SK-N-DZ (cell line): ENCODE measurements around the gene WFDC1.
A peak's percentile ranks its signal among the peaks of the same experiment; 100 is the strongest.

Experiments used
- DNase-seq: peaks from one replicate; pipeline ENCODE4 v3.0.0-alpha.2; 2015; ENCODE audit warnings: low spot score

The WFDC1 gene

GRCh38 chr16:84272740-84273320 lies 21.8 kb upstream of the WFDC1 start:
- no peak for DNase-seq

DNA sequence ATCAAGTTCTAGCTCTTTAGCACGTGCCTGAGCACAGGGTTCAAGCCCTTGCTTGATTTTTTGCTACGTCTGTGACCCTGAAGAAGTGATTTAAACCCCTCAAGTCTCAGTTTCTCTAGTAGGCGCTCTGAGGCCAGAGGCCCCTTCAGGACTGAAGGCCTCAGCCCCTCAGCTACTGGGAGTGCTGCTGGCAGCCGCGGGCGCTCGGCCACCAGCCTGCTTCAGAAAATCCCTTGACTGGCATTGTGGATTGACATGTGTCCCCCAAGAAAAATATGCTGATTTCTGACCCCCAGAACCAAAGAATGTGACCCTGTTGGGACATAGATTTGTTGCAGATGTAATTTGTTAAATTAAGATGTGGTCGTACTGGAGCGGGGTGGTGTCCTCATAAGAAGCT lies 20.2 kb upstream of the WFDC1 start:
- no peak for DNase-seq

DNA sequence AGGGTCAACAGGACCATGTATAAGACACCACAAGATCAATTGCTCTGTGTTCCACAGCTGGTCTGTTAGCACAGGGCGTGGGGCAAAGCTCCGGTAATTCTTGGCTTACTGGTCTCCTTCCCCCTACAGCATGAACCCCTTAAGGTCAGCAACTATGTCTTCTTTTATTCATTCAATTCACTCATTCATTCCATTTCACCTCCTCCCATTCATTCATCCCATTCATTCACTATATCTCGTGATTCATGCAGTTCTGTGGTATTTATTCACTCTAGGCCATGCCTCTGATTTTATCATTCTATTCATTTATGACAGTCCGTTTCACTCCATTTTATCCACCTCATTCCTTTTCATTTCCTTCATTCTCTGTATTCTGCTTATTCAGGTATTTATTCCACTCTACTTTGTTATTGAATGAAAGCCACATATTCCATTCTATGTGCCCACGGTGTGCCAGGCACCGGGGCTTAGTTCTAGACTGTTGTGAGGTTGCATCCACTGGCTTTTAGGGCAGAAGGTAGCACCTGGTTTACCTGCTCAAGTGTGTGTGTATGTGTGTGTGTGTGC lies 19.0 kb upstream of the WFDC1 start:
- DNase-seq, result no peak

GRCh38 chr16:84277244-84277823 lies 17.3 kb upstream of the WFDC1 start:
- peak; percentile 58 for DNase-seq

DNA sequence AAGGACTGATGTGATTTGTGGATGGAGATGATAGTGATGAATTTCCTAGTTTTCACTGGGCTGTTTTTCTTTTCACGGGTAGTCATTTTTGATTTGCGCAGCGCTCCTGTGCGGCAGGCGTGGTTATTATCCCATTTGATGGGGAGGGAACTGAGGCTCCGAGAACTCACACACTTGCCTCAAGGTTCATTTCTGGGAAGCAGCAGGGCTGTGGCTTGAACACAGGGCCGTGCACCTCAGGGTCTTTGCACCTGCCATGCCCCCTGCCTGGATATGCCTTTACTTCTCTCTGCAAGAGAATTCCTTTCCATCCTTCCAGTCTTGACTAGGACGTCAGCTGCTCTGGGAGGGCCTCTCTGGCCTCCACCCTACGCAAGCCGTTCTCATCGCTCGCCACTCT lies 16.3 kb upstream of the WFDC1 start:
- DNase-seq, result no peak

DNA sequence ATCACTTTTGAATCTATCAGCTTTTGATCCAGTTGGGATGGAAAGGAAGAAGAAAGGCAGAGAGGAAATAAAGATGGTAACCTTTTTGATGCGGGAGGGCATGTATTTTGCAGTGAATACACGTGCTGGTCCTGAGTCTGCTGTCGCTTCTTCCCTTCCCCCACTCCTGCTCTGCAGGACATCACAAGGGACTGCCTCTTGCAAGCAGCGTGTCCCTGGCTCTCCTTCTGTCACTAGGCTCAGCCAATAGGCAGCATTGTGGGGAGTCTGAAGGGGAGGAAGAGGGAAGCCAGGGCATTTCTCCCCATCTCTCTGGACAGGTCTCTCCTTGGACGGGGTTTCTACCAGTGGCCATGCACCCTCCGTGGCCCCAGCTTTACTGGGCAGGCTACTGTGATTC lies 15.7 kb upstream of the WFDC1 start:
- peak; percentile 81 for DNase-seq

DNA sequence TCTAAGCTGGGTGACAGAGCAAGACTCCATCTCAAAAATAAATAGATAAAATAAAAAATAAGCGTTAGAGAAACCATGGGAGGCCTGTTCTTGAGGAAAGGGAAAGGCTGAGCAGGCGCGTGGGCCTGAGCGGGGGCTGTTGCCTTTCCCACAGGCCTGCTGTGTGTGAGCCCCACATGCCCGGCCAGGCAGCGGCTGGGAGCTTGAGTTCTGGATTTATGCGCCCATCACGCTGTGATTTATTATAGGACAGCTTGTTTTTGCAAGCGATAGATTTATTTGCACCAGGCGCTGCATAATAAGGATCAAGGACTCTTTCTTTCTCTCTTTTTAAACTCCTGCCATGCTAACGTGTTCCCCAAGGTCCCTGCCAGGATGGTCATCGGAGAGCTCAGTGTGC lies 14.8 kb upstream of the WFDC1 start:
- DNase-seq, result no peak

GRCh38 chr16:84281074-84281473 lies 13.6 kb upstream of the WFDC1 start:
- peak; percentile 71 for DNase-seq

GRCh38 chr16:84282533-84282932 lies 12.1 kb upstream of the WFDC1 start:
- DNase-seq, result no peak

GRCh38 chr16:84283314-84284153 lies 11.1 kb upstream of the WFDC1 start:
- no peak for DNase-seq

- peak; percentile 35 for DNase-seq
These were observed 10.4 kb upstream of the WFDC1 start for GRCh38 chr16:84284154-84284722.

DNA sequence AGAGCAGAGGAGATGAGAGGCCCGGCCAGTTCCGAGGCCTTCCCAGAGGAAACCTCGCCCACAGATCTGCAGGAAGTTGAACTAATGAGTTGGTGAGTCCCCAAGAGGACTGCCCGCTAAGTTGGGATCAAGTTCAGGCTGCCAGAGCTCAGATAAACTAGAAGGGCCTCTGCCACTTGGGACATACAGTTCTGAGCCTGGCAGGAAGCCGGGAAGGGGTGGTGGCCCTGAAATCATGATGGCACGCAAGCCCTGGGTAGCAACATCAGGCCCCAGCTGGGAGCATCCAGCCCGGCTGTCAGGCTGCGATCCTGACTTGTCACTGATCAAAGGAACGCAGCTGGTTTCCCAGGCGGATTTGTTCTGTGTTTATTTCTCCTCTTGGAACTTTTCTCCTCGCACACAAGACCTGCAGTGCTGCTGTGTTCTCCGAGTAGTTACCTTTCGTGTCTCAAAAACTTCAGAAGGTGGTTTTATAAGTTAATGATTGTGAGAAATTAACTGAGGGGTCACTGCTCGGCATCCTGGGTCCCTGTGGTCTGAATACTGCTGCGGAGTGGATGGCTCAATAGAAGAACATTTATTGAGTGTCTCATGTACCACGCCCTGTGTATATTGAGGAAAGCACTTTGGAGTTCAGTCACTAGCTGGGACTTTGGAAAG lies 8.0 kb upstream of the WFDC1 start:
- no peak for DNase-seq

DNA sequence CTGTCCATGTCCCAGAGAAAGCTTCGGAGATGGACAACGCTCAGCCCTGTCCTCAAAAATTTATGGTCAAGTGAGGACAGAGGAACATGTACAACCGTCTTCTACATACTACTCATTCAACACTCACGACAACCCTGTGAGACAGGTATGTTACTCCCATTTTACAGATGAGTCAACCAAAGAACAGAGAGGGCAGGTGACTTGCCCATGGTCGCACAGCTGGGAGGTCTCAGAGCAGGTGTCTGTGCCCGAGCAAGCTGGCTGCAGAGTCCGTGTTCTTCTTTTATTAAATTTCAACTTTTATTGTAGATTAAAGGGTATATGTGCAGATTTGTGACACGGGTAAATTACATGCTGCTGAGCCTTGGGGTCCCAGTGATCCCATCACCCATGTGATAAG lies 5.8 kb upstream of the WFDC1 start:
- no peak for DNase-seq

GRCh38 chr16:84291226-84291625 lies 3.5 kb upstream of the WFDC1 start:
- DNase-seq, result no peak

- no peak for DNase-seq
These were observed 2.7 kb upstream of the WFDC1 start for GRCh38 chr16:84292011-84292410.

DNA sequence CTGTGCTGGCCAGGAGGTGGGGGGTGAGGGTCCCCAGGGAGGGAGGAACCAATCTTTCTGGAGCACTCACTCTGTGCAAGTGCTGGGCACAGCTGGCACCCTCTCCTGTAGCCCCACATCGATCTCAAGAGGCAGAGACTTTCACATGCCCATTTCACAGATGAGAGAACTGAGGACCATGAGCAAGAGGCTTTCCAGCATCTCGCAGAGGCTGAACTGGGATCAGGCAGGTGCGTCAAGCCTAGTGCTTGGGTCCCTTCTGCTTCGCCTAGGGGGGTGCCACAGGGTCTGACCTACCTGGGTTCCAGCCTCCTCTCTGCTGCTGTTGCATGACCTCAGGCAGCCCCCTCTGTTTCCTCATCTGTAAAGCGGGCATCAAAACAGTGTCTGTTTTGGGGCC lies 1.3 kb upstream of the WFDC1 start:
- no peak for DNase-seq

DNA sequence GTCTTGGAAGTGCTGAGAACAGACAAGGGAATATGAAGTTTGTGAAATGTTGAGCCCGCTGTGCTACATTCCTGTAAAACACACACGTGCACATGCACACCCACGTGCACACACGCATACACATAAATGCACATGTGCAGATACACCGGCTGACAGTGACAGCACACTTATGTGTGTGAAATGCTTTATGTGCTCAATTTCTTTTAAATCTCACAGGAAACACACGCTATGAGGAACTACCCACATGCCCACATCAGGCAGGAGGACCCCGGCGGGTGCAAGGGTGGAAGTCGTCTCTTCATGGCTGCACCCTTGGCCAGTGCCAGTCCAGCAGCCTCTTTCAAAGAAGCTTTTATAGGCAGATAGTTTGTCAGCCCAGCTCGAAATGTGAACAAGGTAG lies 561 bp upstream of the WFDC1 start:
- no peak for DNase-seq

- no peak for DNase-seq
These were observed 654 bp downstream of the WFDC1 start for GRCh38 chr16:84295203-84295860.

- no peak for DNase-seq
These were observed 3.8 kb downstream of the WFDC1 start for GRCh38 chr16:84298376-84298899.

DNA sequence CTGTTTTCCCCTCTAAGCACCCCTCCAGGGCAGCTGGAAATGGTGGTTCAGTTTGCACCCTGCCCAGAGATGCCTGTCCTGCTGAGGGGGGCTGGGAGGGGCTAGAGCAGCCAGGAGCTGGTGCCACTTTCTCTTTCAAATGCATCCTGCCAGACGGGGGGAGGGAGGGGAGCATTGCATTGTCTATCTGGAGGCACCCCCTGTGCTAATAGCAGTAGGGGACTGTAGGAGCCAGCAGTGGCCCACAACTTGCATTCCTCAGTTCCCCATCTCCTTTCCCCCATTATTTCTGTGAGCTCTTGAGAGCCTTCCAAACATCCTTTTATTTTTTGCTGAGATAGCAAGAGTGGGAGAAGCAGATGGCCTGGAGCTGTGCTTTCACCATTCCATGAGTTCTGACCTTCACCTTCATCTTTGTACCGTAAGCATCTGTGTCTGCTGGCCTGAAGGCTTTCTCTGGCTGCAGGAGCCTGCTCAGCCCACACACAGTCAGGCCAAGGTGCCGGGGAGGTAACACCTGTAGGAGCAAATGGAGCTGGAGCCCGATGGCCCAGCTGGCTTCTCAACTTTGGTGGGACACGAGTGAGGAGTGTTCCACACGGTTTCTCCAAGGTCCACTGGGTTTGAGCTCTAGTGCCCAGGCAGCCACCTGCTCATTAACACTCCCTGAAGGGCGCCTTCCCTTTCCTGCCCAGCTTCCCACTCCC lies 5.2 kb downstream of the WFDC1 start:
- no peak for DNase-seq
